ENCODE measurements around the gene PSORS1C2. TPM values are rescaled to one million over a fixed set of nuclear protein-coding genes. Genes with fewer than 3 reads are reported as not detected.

The PSORS1C2 gene
- total RNA-seq, 3 donors from 2014 or later (not counting 1 experiment from before 2014, with no cell fraction given): not detected

GRCh38 chr6:31132806-31133205 lies 6.1 kb downstream of the PSORS1C2 start:
- ATAC-seq (no peak), DNase-seq (no peak)
- Mint-ChIP-seq H3K27ac (no peak overlapping the region), H3K27me3 (ENCODE audit: low read depth in 2 of 2) (peaks cover 5 to 10% of the 10 kb centered on the region in 2 donors), H3K4me3 (no peak overlapping the region), H3K36me3 (no peaks in the 10 kb centered on the region), H3K4me1 (peaks cover 10% of the 10 kb centered on the region in 2 donors), H3K9me3 (no peaks in the 10 kb centered on the region)
- intact Hi-C loops (cut with micrococcal nuclease): no loop called here
- no peak overlapping the region for H3K27ac ChIP-seq (ENCODE audit: low read length)
- no peaks in the 10 kb centered on the region for H3K9me3 ChIP-seq (ENCODE audit: control insufficient read depth, insufficient read depth, low read length)
- no peaks in the 10 kb centered on the region for H3K36me3 ChIP-seq (ENCODE audit: control insufficient read depth, insufficient read depth, low read length)
- peaks cover 4% of the 10 kb centered on the region for H3K4me1 ChIP-seq (ENCODE audit: control insufficient read depth, insufficient read depth, low read length)
- H3K4me3 ChIP-seq (ENCODE audit: low read length): no peak overlapping the region
- H3K27me3 ChIP-seq (ENCODE audit: control insufficient read depth, insufficient read depth, low read length): no peaks in the 10 kb centered on the region
- 90% methylated on average over 6 of the region's 6 CpGs for WGBS (ENCODE audit: insufficient coverage)
- TF ChIP-seq CTCF (IDR thresholded peaks at IDR 0.05): no peak

GRCh38 chr6:31131595-31131994 lies 7.3 kb downstream of the PSORS1C2 start:
- no peak overlapping the region for H3K27ac Mint-ChIP-seq
- 88% methylated on average over 3 of the region's 3 CpGs for WGBS (ENCODE audit: insufficient coverage)
- no peak overlapping the region for H3K27ac ChIP-seq (ENCODE audit: low read length)
- intact Hi-C loops (cut with micrococcal nuclease): no loop called here
- no peaks in the 10 kb centered on the region for H3K9me3 Mint-ChIP-seq
- H3K4me3 ChIP-seq (ENCODE audit: low read length): no peak overlapping the region
- H3K4me1 Mint-ChIP-seq: peaks cover 5% of the 10 kb centered on the region in 2 donors
- H3K27me3 ChIP-seq (ENCODE audit: control insufficient read depth, insufficient read depth, low read length): no peaks in the 10 kb centered on the region
- H3K4me1 ChIP-seq (ENCODE audit: control insufficient read depth, insufficient read depth, low read length): no peaks in the 10 kb centered on the region
- no peaks in the 10 kb centered on the region for H3K9me3 ChIP-seq (ENCODE audit: control insufficient read depth, insufficient read depth, low read length)
- H3K36me3 ChIP-seq (ENCODE audit: control insufficient read depth, insufficient read depth, low read length): no peaks in the 10 kb centered on the region
- H3K4me3 Mint-ChIP-seq: no peak overlapping the region
- no peak for DNase-seq
- TF ChIP-seq CTCF (IDR thresholded peaks at IDR 0.05): no peak
- ATAC-seq: no peak
- peaks cover 6 to 11% of the 10 kb centered on the region in 2 donors for H3K27me3 Mint-ChIP-seq (ENCODE audit: low read depth in 2 of 2)
- no peaks in the 10 kb centered on the region for H3K36me3 Mint-ChIP-seq

GRCh38 chr6:31130751-31131150 lies 8.1 kb downstream of the PSORS1C2 start:
- Histone ChIP-seq H3K27ac (ENCODE audit: low read length) (no peak overlapping the region), H3K4me3 (ENCODE audit: low read length) (no peak overlapping the region), H3K36me3 (ENCODE audit: control insufficient read depth, insufficient read depth, low read length) (no peaks in the 10 kb centered on the region), H3K27me3 (ENCODE audit: control insufficient read depth, insufficient read depth, low read length) (no peaks in the 10 kb centered on the region), H3K4me1 (ENCODE audit: control insufficient read depth, insufficient read depth, low read length) (no peaks in the 10 kb centered on the region), H3K9me3 (ENCODE audit: control insufficient read depth, insufficient read depth, low read length) (no peaks in the 10 kb centered on the region)
- ATAC-seq: no peak
- Mint-ChIP-seq H3K27me3 (ENCODE audit: low read depth in 2 of 2) (peaks cover 6 to 12% of the 10 kb centered on the region in 2 donors), H3K36me3 (no peaks in the 10 kb centered on the region), H3K27ac (no peak overlapping the region), H3K9me3 (no peaks in the 10 kb centered on the region), H3K4me3 (no peak overlapping the region), H3K4me1 (peaks cover 5% of the 10 kb centered on the region in 2 donors)
- WGBS (ENCODE audit: insufficient coverage): 84% methylated on average over 3 of the region's 3 CpGs
- intact Hi-C loops (cut with micrococcal nuclease): no loop called here
- no peak for TF ChIP-seq CTCF (IDR thresholded peaks at IDR 0.05)
- no peak for DNase-seq

- H3K4me1 Mint-ChIP-seq: peaks cover 5% of the 10 kb centered on the region in 2 donors
- H3K27ac Mint-ChIP-seq: no peak overlapping the region
- ATAC-seq (no peak), DNase-seq (no peak)
- no peak for TF ChIP-seq CTCF (IDR thresholded peaks at IDR 0.05)
- H3K9me3 ChIP-seq (ENCODE audit: control insufficient read depth, insufficient read depth, low read length): no peaks in the 10 kb centered on the region
- no peaks in the 10 kb centered on the region for H3K4me1 ChIP-seq (ENCODE audit: control insufficient read depth, insufficient read depth, low read length)
- no peaks in the 10 kb centered on the region for H3K36me3 Mint-ChIP-seq
- no peaks in the 10 kb centered on the region for H3K27me3 ChIP-seq (ENCODE audit: control insufficient read depth, insufficient read depth, low read length)
- peaks cover 6 to 12% of the 10 kb centered on the region in 2 donors for H3K27me3 Mint-ChIP-seq (ENCODE audit: low read depth in 2 of 2)
- H3K4me3 Mint-ChIP-seq: no peak overlapping the region
- 88% methylated on average over 4 of the region's 4 CpGs for WGBS (ENCODE audit: insufficient coverage)
- intact Hi-C loops (cut with micrococcal nuclease): no loop called here
- no peaks in the 10 kb centered on the region for H3K9me3 Mint-ChIP-seq
- no peak overlapping the region for H3K4me3 ChIP-seq (ENCODE audit: low read length)
- no peak overlapping the region for H3K27ac ChIP-seq (ENCODE audit: low read length)
- H3K36me3 ChIP-seq (ENCODE audit: control insufficient read depth, insufficient read depth, low read length): no peaks in the 10 kb centered on the region
Observed at GRCh38 chr6:31129130-31129529, 9.7 kb downstream of the PSORS1C2 start.
